SK-N-SH (cell line): Measurements from ENCODE around the gene TRAPPC12. TPM values are rescaled to one million over a fixed set of nuclear protein-coding genes. Genes with fewer than 3 reads are reported as not detected.

Experiments used
- CTCF ChIA-PET: fragments of 300-600, 350-600 bp; formaldehyde crosslinking; extraction: SDS; loops from one replicate; lab custom pipeline; 2021; lab: Yijun Ruan, JAX
- POLR2A ChIA-PET: fragments of 350-600 bp; sonication (Branson Sonifier 250); formaldehyde crosslinking; extraction: SDS; loops from one replicate; lab custom pipeline; 2020; ENCODE audit warnings: antibody characterized with exemption, inconsistent platforms; lab: Yijun Ruan, JAX
- DNase-seq: peaks from one replicate; pipeline ENCODE4 v3.0.0; 2012
- H2AFZ ChIP-seq: fragments of 200-600 bp; sonication (generic); 2 replicates; pipeline ENCODE4 v1.8.1; 2016; ENCODE audit warnings: antibody characterized with exemption, mild to moderate bottlenecking, low read depth
- H3F3A ChIP-seq: fragments of 200-600 bp; sonication (generic); replicated peaks from 2 replicates; pipeline ENCODE3; 2016; ENCODE audit warnings: antibody characterized with exemption, mild to moderate bottlenecking; ENCODE audit not compliant: insufficient read depth
- H3K27ac ChIP-seq, 2 experiments: fragments of 200-500 bp in 1 of 2; fragments of 200-600 bp in 1 of 2; sonication (Bioruptor generic) in 1 of 2; sonication (generic), shearing (Covaris generic) in 1 of 2; 2 replicates each; pipeline versions ENCODE4 v1.5.1 to v1.6.1; 2014 to 2016; ENCODE audit warnings: low read depth in 2 of 2, inconsistent platforms in 1 of 2, low read length in 1 of 2, mild to moderate bottlenecking in 1 of 2, mixed read lengths in 1 of 2
- H3K27me3 ChIP-seq: fragments of 200-600 bp; sonication (generic), shearing (Covaris generic); 2 replicates; pipeline ENCODE4 v1.6.1; 2016; ENCODE audit warnings: mixed run types; ENCODE audit not compliant: insufficient read depth
- H3K36me3 ChIP-seq, 2 experiments: fragments of 200-500 bp in 1 of 2; fragments of 200-600 bp in 1 of 2; sonication (Bioruptor generic) in 1 of 2; sonication (generic) in 1 of 2; replicated peaks in 1 of 2; 2 replicates each; pipeline versions ENCODE3 to v1.5.1; 2014 to 2016; ENCODE audit warnings: low read length in 1 of 2, mild to moderate bottlenecking in 1 of 2; ENCODE audit not compliant: insufficient read depth in 2 of 2, control insufficient read depth in 1 of 2
- H3K4me1 ChIP-seq, 2 experiments: fragments of 200-500 bp in 1 of 2; fragments of 200-600 bp in 1 of 2; sonication (Bioruptor generic) in 1 of 2; sonication (generic), shearing (Covaris generic) in 1 of 2; 2 replicates each; pipeline versions ENCODE4 v1.5.1 to v1.6.1; 2014 to 2016; ENCODE audit warnings: low read depth in 1 of 2, low read length in 1 of 2, mixed run types in 1 of 2; ENCODE audit not compliant: insufficient read depth in 2 of 2, control insufficient read depth in 1 of 2
- H3K4me2 ChIP-seq: fragments of 200-600 bp; sonication (generic), shearing (Covaris generic); 2 replicates; pipeline ENCODE4 v1.6.1; 2017; ENCODE audit warnings: mixed run types
- H3K4me3 ChIP-seq, 2 experiments: fragments of 200-500 bp in 1 of 2; fragments of 200-600 bp in 1 of 2; sonication (Bioruptor generic) in 1 of 2; sonication (generic), shearing (Covaris generic) in 1 of 2; 2 replicates each; pipeline versions ENCODE4 v1.5.1 to v1.8.1; 2014 to 2016; ENCODE audit warnings: low read depth in 2 of 2, inconsistent platforms in 1 of 2, low read length in 1 of 2, mild to moderate bottlenecking in 1 of 2, mixed read lengths in 1 of 2, moderate library complexity in 1 of 2
- H3K79me2 ChIP-seq: fragments of 200-600 bp; sonication (generic); 2 replicates; pipeline ENCODE4 v1.8.1; 2017; ENCODE audit warnings: mild to moderate bottlenecking; ENCODE audit not compliant: insufficient read depth
- H3K9ac ChIP-seq: fragments of 200-600 bp; sonication (generic); 2 replicates; pipeline ENCODE4 v1.6.1; 2017; ENCODE audit warnings: mixed run types
- H3K9me2 ChIP-seq: fragments of 200-600 bp; sonication (generic); 2 replicates; pipeline ENCODE4 v1.6.1; 2017; ENCODE audit warnings: mixed run types
- H3K9me3 ChIP-seq: fragments of 200-600 bp; sonication (generic); 2 replicates; pipeline ENCODE4 v1.6.1; 2017; ENCODE audit warnings: mixed run types, mild to moderate bottlenecking, moderate library complexity
- H4K20me1 ChIP-seq: fragments of 200-600 bp; sonication (generic); 2 replicates; pipeline ENCODE4 v1.6.1; 2017; ENCODE audit warnings: mild to moderate bottlenecking, mixed run types; ENCODE audit not compliant: insufficient read depth
- CHD2 ChIP-seq: fragments of 150-350 bp; IDR thresholded peaks from 2 replicates; pipeline ENCODE4 v1.6.1; 2018; ENCODE audit warnings: low read length; ENCODE audit not compliant: partially characterized antibody
- CTCF ChIP-seq: fragments of 200-600 bp; sonication (generic); IDR thresholded peaks from 2 replicates; pipeline ENCODE4 v1.6.1; 2017; ENCODE audit warnings: antibody characterized with exemption, mild to moderate bottlenecking, moderate library complexity
- EP300 ChIP-seq, 2 experiments: IDR thresholded peaks; 2 replicates each; pipeline versions ENCODE4 v1.4.0 to v1.6.1; 2012; ENCODE audit warnings: borderline replicate concordance in 1 of 2, low read depth in 1 of 2, low read length in 1 of 2
- EZH2phosphoT487 ChIP-seq: fragments of 200-600 bp; sonication (generic); IDR thresholded peaks from 2 replicates; pipeline ENCODE4 v1.6.1; 2017; ENCODE audit warnings: low read depth, mixed run types, mild to moderate bottlenecking, antibody characterized with exemption, moderate library complexity, borderline replicate concordance
- GABPA ChIP-seq: IDR thresholded peaks from 2 replicates; pipeline ENCODE4 v1.4.0; 2012; ENCODE audit warnings: low read depth, mild to moderate bottlenecking
- MXI1 ChIP-seq: IDR thresholded peaks from 2 replicates; pipeline ENCODE4 v1.6.1; 2012; ENCODE audit warnings: mild to moderate bottlenecking, low read depth, low read length, improper control_type of control experiment
- RCOR1 ChIP-seq: fragments of 150-350 bp; IDR thresholded peaks from 2 replicates; pipeline ENCODE4 v1.6.1; 2017; ENCODE audit warnings: antibody characterized with exemption, low read length
- REST ChIP-seq: IDR thresholded peaks from 2 replicates; pipeline ENCODE4 v1.6.1; 2012; ENCODE audit warnings: mild to moderate bottlenecking, low read depth, low read length, moderate library complexity
- RFX5 ChIP-seq: IDR thresholded peaks from 2 replicates; pipeline ENCODE4 v1.6.1; 2012; ENCODE audit warnings: mild to moderate bottlenecking, improper control_type of control experiment, low read length
- SMC3 ChIP-seq: IDR thresholded peaks from 2 replicates; pipeline ENCODE4 v1.6.1; 2012; ENCODE audit warnings: low read depth, low read length, improper control_type of control experiment
- TCF12 ChIP-seq: IDR thresholded peaks from 2 replicates; pipeline ENCODE4 v1.4.0; 2012
- USF1 ChIP-seq: IDR thresholded peaks from 2 replicates; pipeline ENCODE4 v1.4.0; 2012; ENCODE audit warnings: low read depth, borderline replicate concordance
- YY1 ChIP-seq: IDR thresholded peaks from 2 replicates; pipeline ENCODE4 v1.4.0; 2012; ENCODE audit warnings: low read depth, mild to moderate bottlenecking
- ZBTB33 ChIP-seq: IDR thresholded peaks from 2 replicates; pipeline ENCODE4 v1.4.0; 2012; ENCODE audit warnings: low read depth, borderline replicate concordance
- whole genome bisulfite sequencing: methylation state at CpG from one replicate; pipeline ENCODE4 v1.1.6; 2017; ENCODE audit warnings: low lambda C conversion rate; 5-methylcytosine and 5-hydroxymethylcytosine counted together
- polyA plus RNA-seq, 3 experiments: library from polyadenylated mRNA; depleted of rRNA; stranded (reverse); fragments of >200 nt; gene quantifications; 2 replicates each; pipeline ENCODE4 v1.2.3, GENCODE V29; 2012

The TRAPPC12 gene
- polyA plus RNA-seq, 1 of the 3 experiments (the other 2 are of a cell fraction) = 83.3 TPM

GRCh38 chr2:3432693-3433338 is 53.3 kb downstream of the TRAPPC12 start (continued):
- TF ChIP-seq ZBTB33 = no peak
- TF ChIP-seq CHD2 = no peak
- no peak for TF ChIP-seq REST
- no peak for TF ChIP-seq CTCF
- no peak for TF ChIP-seq YY1
- TF ChIP-seq RCOR1 = no peak

GRCh38 chr2:3433339-3433699 is 53.8 kb downstream of the TRAPPC12 start:
- Histone ChIP-seq H3K9me2 (no peaks in the 10 kb centered on the region), H3K4me1 (peaks cover 5 to 28% of the 10 kb centered on the region in 2 experiments; a peak in 2 of 4 replicates), H3K27me3 (no peaks in the 10 kb centered on the region), H3K4me3 (no peak overlapping the region), H3K9ac (no peak overlapping the region), H3K79me2 (no peaks in the 10 kb centered on the region), H2AFZ (no peak overlapping the region), H4K20me1 (no peaks in the 10 kb centered on the region), H3K27ac (peak overlapping the region in 1 of 2 experiments; percentile 58; a peak in 2 of 4 replicates), H3F3A (peaks cover 6% of the 10 kb centered on the region), H3K36me3 (peaks cover 41 to 76% of the 10 kb centered on the region in 2 experiments), H3K9me3 (no peaks in the 10 kb centered on the region), H3K4me2 (no peak overlapping the region)
- WGBS = 86% methylated on average over 6 of the region's 8 CpGs
- ChIA-PET POLR2A (interaction anchor here (1.1 to 1.2 kb wide), 2 partner anchors 10 to 15 kb away, joined by 3 read pairs; no protein-coding TSS in a partner anchor), CTCF (interaction anchor here (1.1 to 5.0 kb wide), 9 partner anchors 9 to 1578 kb away, joined by 3 to 57 read pairs (median 5); no protein-coding TSS in a partner anchor)
- no peak for DNase-seq
- TF ChIP-seq MXI1 (no peak), RFX5 (no peak), TCF12 (no peak), EP300 (IDR thresholded peaks at IDR 0.05; ENCODE audit: borderline replicate concordance in 1 of 2, low read depth in 1 of 2, low read length in 1 of 2) (no peak), REST (no peak), GABPA (no peak), SMC3 (no peak), EZH2phosphoT487 (no peak), CTCF (no peak), USF1 (no peak), CHD2 (no peak)
